LNCAP (cell line): Measurements from ENCODE around the gene PGBD2.
A peak's percentile ranks its signal among the peaks of the same experiment; 100 is the strongest.

Experiments
- TF ChIP-seq, protein P1 (sequence below): fragments of 450-650 bp; IDR thresholded peaks from 2 replicates; pipeline ENCODE4 v1.5.1; 2017; ENCODE audit warnings: mild to moderate bottlenecking

PGBD2 gene, protein sequence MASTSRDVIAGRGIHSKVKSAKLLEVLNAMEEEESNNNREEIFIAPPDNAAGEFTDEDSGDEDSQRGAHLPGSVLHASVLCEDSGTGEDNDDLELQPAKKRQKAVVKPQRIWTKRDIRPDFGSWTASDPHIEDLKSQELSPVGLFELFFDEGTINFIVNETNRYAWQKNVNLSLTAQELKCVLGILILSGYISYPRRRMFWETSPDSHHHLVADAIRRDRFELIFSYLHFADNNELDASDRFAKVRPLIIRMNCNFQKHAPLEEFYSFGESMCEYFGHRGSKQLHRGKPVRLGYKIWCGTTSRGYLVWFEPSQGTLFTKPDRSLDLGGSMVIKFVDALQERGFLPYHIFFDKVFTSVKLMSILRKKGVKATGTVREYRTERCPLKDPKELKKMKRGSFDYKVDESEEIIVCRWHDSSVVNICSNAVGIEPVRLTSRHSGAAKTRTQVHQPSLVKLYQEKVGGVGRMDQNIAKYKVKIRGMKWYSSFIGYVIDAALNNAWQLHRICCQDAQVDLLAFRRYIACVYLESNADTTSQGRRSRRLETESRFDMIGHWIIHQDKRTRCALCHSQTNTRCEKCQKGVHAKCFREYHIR

DNA sequence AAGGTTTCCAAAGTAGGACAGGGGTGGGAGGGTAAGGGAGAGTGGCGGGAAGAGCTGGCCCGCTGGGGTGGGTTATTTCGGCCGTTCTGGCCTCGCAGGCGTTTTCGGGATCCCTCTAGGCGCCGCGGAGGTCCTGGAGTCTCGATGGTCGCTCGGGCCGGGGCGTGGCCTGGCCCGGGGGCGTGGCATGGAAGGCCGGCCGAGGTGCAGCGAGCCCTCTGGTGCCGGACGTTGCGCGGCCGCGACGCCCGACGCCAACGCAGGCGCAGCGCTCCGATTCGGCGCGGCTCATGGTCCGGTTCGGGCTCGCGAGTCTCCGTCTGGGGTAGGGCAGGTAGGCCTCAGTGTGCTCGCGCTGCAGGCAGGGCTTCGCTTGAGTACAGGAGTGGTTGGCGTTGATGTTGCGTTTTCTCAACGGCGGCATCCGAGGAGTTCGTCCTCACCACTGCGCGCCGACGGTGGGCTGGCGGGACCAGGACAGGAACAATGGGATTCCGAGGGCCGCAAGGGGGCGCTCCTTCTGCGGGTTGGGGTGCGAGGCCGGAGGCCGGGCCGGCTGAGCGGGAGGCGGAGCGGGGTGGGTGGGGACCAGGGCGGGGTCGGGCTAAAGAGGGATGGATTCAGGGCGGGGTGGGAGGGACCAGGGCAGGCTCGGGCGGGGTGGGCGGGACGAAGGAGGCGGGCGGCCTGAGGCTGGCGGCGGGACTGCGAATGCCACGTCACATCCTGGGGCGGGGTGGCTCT is at the start of gene PGBD2:
Gene PGBD2, plus strand, starts transcription at position 227 of the 744 bp plus-strand sequence. CDS start 7,628 bp downstream, outside the sequence.
- TF ChIP-seq, protein P1, sequence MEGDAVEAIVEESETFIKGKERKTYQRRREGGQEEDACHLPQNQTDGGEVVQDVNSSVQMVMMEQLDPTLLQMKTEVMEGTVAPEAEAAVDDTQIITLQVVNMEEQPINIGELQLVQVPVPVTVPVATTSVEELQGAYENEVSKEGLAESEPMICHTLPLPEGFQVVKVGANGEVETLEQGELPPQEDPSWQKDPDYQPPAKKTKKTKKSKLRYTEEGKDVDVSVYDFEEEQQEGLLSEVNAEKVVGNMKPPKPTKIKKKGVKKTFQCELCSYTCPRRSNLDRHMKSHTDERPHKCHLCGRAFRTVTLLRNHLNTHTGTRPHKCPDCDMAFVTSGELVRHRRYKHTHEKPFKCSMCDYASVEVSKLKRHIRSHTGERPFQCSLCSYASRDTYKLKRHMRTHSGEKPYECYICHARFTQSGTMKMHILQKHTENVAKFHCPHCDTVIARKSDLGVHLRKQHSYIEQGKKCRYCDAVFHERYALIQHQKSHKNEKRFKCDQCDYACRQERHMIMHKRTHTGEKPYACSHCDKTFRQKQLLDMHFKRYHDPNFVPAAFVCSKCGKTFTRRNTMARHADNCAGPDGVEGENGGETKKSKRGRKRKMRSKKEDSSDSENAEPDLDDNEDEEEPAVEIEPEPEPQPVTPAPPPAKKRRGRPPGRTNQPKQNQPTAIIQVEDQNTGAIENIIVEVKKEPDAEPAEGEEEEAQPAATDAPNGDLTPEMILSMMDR = peak; percentile 95

DNA sequence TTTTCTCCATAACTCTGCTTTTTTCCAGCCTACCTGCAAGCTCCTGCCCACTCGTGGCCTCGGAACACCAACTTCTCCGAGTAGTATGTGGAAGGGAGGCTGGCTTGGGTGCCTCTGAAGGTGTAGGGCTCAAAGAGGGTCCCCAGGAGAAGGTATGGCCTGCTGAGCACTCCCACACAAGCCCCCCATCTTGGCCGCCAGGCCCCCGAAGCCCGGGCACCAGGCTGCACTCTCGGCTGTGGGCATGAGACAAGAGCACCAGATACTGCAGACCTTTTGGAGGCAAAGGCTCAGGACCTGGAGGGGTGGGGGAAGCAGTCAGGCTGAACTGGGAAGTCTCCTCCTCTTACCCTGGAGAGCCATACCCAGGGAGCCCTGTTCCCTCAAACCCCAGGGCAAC is 48.8 kb upstream of the PGBD2 start:
- TF ChIP-seq, protein P1 = no peak

DNA sequence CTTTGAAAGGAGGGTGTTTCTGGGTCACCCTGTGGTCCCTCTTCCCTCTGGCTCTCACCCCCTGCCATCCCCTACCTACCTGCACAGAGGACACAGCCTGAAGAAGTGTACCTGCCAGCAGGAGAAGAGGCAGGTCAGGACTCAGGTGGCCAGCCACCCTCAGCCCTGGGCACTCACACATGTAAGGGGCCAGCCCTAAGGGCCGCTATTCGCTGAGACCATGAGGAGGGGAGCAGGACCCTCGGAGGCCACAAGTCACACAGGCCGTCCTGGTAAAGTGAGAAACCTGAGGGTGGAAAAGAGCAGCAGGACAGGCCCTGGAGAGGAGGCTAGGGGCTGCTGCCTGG is 48.3 kb upstream of the PGBD2 start:
- TF ChIP-seq, protein P1 = no peak

DNA sequence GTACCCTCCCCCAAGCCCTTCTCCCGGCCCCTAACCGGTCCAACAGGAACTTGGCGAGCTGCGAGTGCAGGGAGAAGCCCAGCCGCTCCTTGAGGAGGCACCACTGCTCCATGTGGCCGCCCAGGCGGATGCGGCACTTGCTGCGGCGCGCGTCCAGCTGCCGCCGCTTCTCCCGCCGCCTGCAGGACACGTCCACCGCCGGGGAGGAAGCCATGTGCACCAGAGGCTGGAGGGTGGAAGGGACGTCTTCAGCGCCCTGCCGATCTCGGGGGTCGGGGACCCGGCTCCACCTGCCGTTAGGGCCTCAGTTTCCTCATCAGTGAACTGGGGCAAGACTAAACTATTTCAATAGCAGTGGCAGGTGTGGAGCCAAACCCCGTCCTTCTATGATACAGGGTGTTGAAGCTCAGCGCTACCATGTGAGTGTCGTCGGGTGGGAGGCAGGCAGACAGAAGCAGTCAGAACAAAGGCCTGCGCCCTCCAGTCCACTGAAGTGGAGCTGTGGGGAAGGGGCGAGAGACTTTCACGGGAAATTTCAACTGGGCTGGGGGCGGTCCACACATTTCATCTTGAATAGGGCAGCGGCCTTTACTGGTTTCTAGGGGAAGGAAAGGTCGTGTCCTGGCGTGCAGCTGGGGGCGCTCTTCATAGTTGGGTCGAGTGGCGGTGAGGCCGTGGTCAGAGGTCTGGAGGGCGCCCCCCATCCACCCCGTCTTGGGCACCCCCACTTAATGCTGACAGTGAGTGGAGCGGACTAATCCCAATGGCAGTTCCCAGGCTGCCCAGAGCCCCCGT is 47.7 kb upstream of the PGBD2 start:
- TF ChIP-seq, protein P1 = peak; percentile 59; the same call in 1 of the 2 replicates

DNA sequence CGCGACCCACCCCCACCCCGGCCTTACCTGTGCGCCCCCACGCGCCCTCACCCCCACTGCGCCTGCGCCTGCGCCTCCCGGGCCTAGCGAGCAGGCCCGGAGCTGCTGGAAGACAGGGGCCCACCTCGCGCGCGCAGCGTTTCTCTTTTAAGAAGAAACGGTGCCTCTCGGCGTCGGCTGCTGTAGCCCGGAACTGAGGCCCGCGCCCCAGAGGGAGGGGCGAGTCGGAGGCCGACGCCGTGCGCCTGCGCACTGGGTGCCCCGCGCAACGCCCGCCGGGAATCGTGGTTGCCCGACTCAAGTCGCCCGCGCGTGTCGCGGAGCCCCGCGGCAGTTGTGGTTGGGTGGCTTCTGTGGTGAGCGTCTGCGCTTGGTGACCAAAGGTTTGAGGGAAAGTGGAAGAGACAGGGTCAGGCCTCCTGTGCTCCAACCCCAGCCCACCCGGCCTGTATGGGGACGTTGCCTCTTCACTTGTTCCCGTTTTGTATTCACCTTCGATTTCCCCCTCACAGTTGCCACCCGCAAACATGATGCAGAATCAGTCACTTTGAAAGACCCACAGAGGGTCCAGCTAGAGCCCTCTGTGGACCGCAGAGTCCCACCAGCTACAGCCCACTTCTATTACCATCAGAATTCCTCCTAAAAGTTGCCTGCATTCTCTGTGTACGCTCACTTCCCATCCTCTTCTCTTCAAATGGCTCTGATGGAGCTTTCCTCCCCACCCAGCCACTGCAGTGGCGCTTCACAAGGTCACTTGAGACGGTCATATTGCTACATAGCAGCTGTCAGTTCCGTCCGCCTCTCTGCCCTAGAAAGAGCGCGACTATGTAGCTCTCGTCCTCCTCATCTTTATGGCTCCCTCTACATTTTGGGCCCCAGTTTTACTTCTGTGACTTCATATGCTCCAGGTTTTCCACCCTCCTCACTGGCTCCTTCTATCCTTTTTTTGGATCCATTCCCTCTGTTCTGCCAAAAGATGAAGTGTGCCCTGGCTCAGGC is 46.8 kb upstream of the PGBD2 start, which contains the start of gene ZNF692:
Gene ZNF692, minus strand, starts transcription at position 195 of the 999 bp plus-strand sequence. CDS start 776 bp downstream, outside the sequence.
- TF ChIP-seq, protein P1 = peak; percentile 2; the same call in 1 of the 2 replicates

DNA sequence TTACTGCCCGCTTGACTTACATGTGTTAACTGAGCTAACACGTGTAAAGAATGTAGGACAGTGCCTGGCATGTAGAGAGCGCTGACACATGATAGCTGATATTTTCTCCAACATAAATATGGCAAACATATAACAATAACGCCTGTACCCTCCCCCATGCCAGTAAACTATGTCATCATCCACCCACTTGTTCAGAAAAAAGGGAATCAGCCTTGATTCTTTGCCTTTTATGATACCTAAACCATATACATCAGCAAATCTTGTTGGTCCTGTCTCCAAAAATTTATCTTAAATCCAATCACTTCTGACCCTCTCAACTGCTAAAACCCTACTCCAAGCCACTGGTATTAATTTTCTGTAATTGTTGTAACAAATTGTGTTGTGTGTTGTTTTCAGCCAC is 46.0 kb upstream of the PGBD2 start:
- TF ChIP-seq, protein P1 = no peak
